ENCODE data around the gene IDI2. TPM values are rescaled to one million over a fixed set of nuclear protein-coding genes. Genes with fewer than 3 reads are reported as not detected.

Gene IDI2
- polyA plus RNA-seq, 4 donors, result 0.03 TPM; not detected in 3

GRCh38 chr10:1033601-1034000, 7.9 kb upstream of the IDI2 start:
- no peak for FAIRE-seq
- 80 to 92% (median 86%) methylated on average over 1 of the region's 1 CpG for WGBS, 3 donors

DNA sequence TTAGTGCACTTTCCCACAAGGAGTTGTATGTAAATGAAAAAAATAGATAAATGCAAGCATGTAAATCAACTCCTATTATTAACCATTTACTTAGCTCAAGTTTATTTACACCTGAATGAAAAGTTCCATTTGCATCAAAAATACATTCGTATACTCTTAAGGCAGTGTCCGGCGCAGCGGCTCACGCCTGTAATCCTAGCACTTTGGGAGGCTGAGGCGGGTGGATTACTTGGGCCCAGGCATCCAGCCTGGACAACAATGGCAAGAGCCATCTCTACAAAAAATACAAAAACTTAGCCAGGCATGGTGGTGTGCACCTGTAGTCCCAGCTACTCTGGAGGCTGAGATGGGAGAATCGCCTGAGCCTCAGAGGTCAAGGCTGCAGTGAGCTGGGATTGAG, 4.2 kb upstream of the IDI2 start:
- Histone ChIP-seq H3K27ac (ENCODE audit: low read depth in 1 of 3, low read length in 2 of 3) (no peak overlapping the region), H3K36me3 (ENCODE audit: control insufficient read depth in 3 of 3, insufficient read depth in 2 of 3, low read depth in 1 of 3, low read length in 3 of 3) (peaks cover 0 to 1% (median 0%) of the 10 kb centered on the region in 3 donors), H3K9me3 (ENCODE audit: control insufficient read depth in 2 of 2, insufficient read depth in 1 of 2, low read depth in 1 of 2, low read length in 1 of 2) (no peaks in the 10 kb centered on the region), H3K27me3 (ENCODE audit: control insufficient read depth in 3 of 3, insufficient read depth in 3 of 3, low read length in 3 of 3) (no peaks in the 10 kb centered on the region), H3K4me3 (ENCODE audit: low read depth in 1 of 3, low read length in 3 of 3) (no peak overlapping the region), H3K4me1 (ENCODE audit: control insufficient read depth in 3 of 3, insufficient read depth in 2 of 3, low read depth in 1 of 3, low read length in 2 of 3) (no peaks in the 10 kb centered on the region)
- WGBS, 3 donors, result 95 to 99% (median 98%) methylated on average over 7 of the region's 7 CpGs
- DNase-seq (no peak), FAIRE-seq (no peak)

More at GRCh38 chr10:1033601-1034000, 7.9 kb upstream of the IDI2 start:
- Histone ChIP-seq H3K9me3 (ENCODE audit: control insufficient read depth in 2 of 2, insufficient read depth in 1 of 2, low read depth in 1 of 2, low read length in 1 of 2) (no peaks in the 10 kb centered on the region), H3K27me3 (ENCODE audit: control insufficient read depth in 3 of 3, insufficient read depth in 3 of 3, low read length in 3 of 3) (no peaks in the 10 kb centered on the region), H3K4me1 (ENCODE audit: control insufficient read depth in 3 of 3, insufficient read depth in 2 of 3, low read depth in 1 of 3, low read length in 2 of 3) (no peaks in the 10 kb centered on the region), H3K36me3 (ENCODE audit: control insufficient read depth in 3 of 3, insufficient read depth in 2 of 3, low read depth in 1 of 3, low read length in 3 of 3) (peaks cover 0 to 12% (median 2%) of the 10 kb centered on the region in 3 donors), H3K27ac (ENCODE audit: low read depth in 1 of 3, low read length in 2 of 3) (no peak overlapping the region), H3K4me3 (ENCODE audit: low read depth in 1 of 3, low read length in 3 of 3) (no peak overlapping the region)
- DNase-seq, result no peak

- H3K36me3 ChIP-seq (ENCODE audit: control insufficient read depth in 3 of 3, insufficient read depth in 2 of 3, low read depth in 1 of 3, low read length in 3 of 3), result no peaks in the 10 kb centered on the region
- no peaks in the 10 kb centered on the region for H3K27me3 ChIP-seq (ENCODE audit: control insufficient read depth in 3 of 3, insufficient read depth in 3 of 3, low read length in 3 of 3)
- DNase-seq (no peak), FAIRE-seq (no peak)
- no peaks in the 10 kb centered on the region for H3K9me3 ChIP-seq (ENCODE audit: control insufficient read depth in 2 of 2, insufficient read depth in 1 of 2, low read depth in 1 of 2, low read length in 1 of 2)
- no peak overlapping the region for H3K27ac ChIP-seq (ENCODE audit: low read depth in 1 of 3, low read length in 2 of 3)
- WGBS, 3 donors, result 93 to 98% (median 96%) methylated on average over 6 of the region's 6 CpGs
- no peaks in the 10 kb centered on the region for H3K4me1 ChIP-seq (ENCODE audit: control insufficient read depth in 3 of 3, insufficient read depth in 2 of 3, low read depth in 1 of 3, low read length in 2 of 3)
- H3K4me3 ChIP-seq (ENCODE audit: low read depth in 1 of 3, low read length in 3 of 3), result no peak overlapping the region
These were observed 919 bp upstream of the IDI2 start for GRCh38 chr10:1026578-1026977.

- Histone ChIP-seq H3K4me1 (ENCODE audit: control insufficient read depth in 3 of 3, insufficient read depth in 2 of 3, low read depth in 1 of 3, low read length in 2 of 3) (no peaks in the 10 kb centered on the region), H3K36me3 (ENCODE audit: control insufficient read depth in 3 of 3, insufficient read depth in 2 of 3, low read depth in 1 of 3, low read length in 3 of 3) (peaks cover 0 to 11% (median 3%) of the 10 kb centered on the region in 3 donors), H3K27ac (ENCODE audit: low read depth in 1 of 3, low read length in 2 of 3) (no peak overlapping the region), H3K9me3 (ENCODE audit: control insufficient read depth in 2 of 2, insufficient read depth in 1 of 2, low read depth in 1 of 2, low read length in 1 of 2) (no peaks in the 10 kb centered on the region), H3K27me3 (ENCODE audit: control insufficient read depth in 3 of 3, insufficient read depth in 3 of 3, low read length in 3 of 3) (no peaks in the 10 kb centered on the region), H3K4me3 (ENCODE audit: low read depth in 1 of 3, low read length in 3 of 3) (no peak overlapping the region)
- 95 to 96% (median 95%) methylated on average over 12 of the region's 12 CpGs for WGBS, 3 donors
- FAIRE-seq (no peak), DNase-seq (no peak)
These were observed 1.6 kb downstream of the IDI2 start for GRCh38 chr10:1024103-1024502.

- Histone ChIP-seq H3K36me3 (ENCODE audit: control insufficient read depth in 3 of 3, insufficient read depth in 2 of 3, low read depth in 1 of 3, low read length in 3 of 3) (peaks cover 4 to 16% (median 6%) of the 10 kb centered on the region in 3 donors), H3K27me3 (ENCODE audit: control insufficient read depth in 3 of 3, insufficient read depth in 3 of 3, low read length in 3 of 3) (no peaks in the 10 kb centered on the region), H3K4me1 (ENCODE audit: control insufficient read depth in 3 of 3, insufficient read depth in 2 of 3, low read depth in 1 of 3, low read length in 2 of 3) (no peaks in the 10 kb centered on the region), H3K27ac (ENCODE audit: low read depth in 1 of 3, low read length in 2 of 3) (no peak overlapping the region), H3K9me3 (ENCODE audit: control insufficient read depth in 2 of 2, insufficient read depth in 1 of 2, low read depth in 1 of 2, low read length in 1 of 2) (no peaks in the 10 kb centered on the region), H3K4me3 (ENCODE audit: low read depth in 1 of 3, low read length in 3 of 3) (no peak overlapping the region)
- FAIRE-seq (no peak), DNase-seq (no peak)
- 82 to 87% (median 87%) methylated on average over 12 of the region's 12 CpGs for WGBS, 3 donors
These were observed 3.2 kb downstream of the IDI2 start for GRCh38 chr10:1022413-1022812.

- Histone ChIP-seq H3K4me1 (ENCODE audit: control insufficient read depth in 3 of 3, insufficient read depth in 2 of 3, low read depth in 1 of 3, low read length in 2 of 3) (no peaks in the 10 kb centered on the region), H3K36me3 (ENCODE audit: control insufficient read depth in 3 of 3, insufficient read depth in 2 of 3, low read depth in 1 of 3, low read length in 3 of 3) (peaks cover 7 to 19% (median 9%) of the 10 kb centered on the region in 3 donors), H3K27ac (ENCODE audit: low read depth in 1 of 3, low read length in 2 of 3) (no peak overlapping the region), H3K4me3 (ENCODE audit: low read depth in 1 of 3, low read length in 3 of 3) (no peak overlapping the region), H3K27me3 (ENCODE audit: control insufficient read depth in 3 of 3, insufficient read depth in 3 of 3, low read length in 3 of 3) (no peaks in the 10 kb centered on the region), H3K9me3 (ENCODE audit: control insufficient read depth in 2 of 2, insufficient read depth in 1 of 2, low read depth in 1 of 2, low read length in 1 of 2) (no peaks in the 10 kb centered on the region)
- no peak for FAIRE-seq
- 93 to 97% (median 96%) methylated on average over 9 of the region's 9 CpGs for WGBS, 3 donors
- DNase-seq, result no peak
These were observed 4.7 kb downstream of the IDI2 start for GRCh38 chr10:1020958-1021357.

DNA sequence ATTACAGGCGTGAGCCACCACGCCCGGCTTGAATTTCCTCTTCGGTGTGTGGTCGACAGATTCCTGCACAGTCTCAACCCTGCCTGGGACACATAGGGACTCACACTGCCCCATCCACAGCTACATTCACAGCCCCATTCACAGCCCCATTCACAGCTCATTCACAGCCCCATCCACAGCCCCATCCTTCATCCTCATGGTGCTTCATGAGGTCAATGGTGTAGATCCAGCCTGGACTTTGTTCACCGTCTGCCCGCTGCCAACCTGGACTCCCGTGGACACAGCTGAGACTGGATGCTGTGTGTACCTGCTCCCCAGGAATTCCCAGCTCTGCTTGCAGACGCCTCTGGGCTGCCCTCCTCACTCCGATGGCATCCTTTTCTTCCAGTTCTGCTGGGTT, 5.2 kb downstream of the IDI2 start:
- H3K4me3 ChIP-seq (ENCODE audit: low read depth in 1 of 3, low read length in 3 of 3), result no peak overlapping the region
- DNase-seq (no peak), FAIRE-seq (no peak)
- WGBS, 3 donors, result 85 to 92% (median 90%) methylated on average over 10 of the region's 10 CpGs
- no peaks in the 10 kb centered on the region for H3K4me1 ChIP-seq (ENCODE audit: control insufficient read depth in 3 of 3, insufficient read depth in 2 of 3, low read depth in 1 of 3, low read length in 2 of 3)
- H3K36me3 ChIP-seq (ENCODE audit: control insufficient read depth in 3 of 3, insufficient read depth in 2 of 3, low read depth in 1 of 3, low read length in 3 of 3), result peaks cover 9 to 24% (median 11%) of the 10 kb centered on the region in 3 donors
- no peaks in the 10 kb centered on the region for H3K9me3 ChIP-seq (ENCODE audit: control insufficient read depth in 2 of 2, insufficient read depth in 1 of 2, low read depth in 1 of 2, low read length in 1 of 2)
- H3K27me3 ChIP-seq (ENCODE audit: control insufficient read depth in 3 of 3, insufficient read depth in 3 of 3, low read length in 3 of 3), result no peaks in the 10 kb centered on the region
- no peak overlapping the region for H3K27ac ChIP-seq (ENCODE audit: low read depth in 1 of 3, low read length in 2 of 3)

- no peaks in the 10 kb centered on the region for H3K4me1 ChIP-seq (ENCODE audit: control insufficient read depth in 3 of 3, insufficient read depth in 2 of 3, low read depth in 1 of 3, low read length in 2 of 3)
- DNase-seq (no peak), FAIRE-seq (no peak)
- no peaks in the 10 kb centered on the region for H3K27me3 ChIP-seq (ENCODE audit: control insufficient read depth in 3 of 3, insufficient read depth in 3 of 3, low read length in 3 of 3)
- no peak overlapping the region for H3K27ac ChIP-seq (ENCODE audit: low read depth in 1 of 3, low read length in 2 of 3)
- no peak overlapping the region for H3K4me3 ChIP-seq (ENCODE audit: low read depth in 1 of 3, low read length in 3 of 3)
- 90 to 95% (median 93%) methylated on average over 10 of the region's 10 CpGs for WGBS, 3 donors
- peaks cover 9 to 32% (median 14%) of the 10 kb centered on the region in 3 donors for H3K36me3 ChIP-seq (ENCODE audit: control insufficient read depth in 3 of 3, insufficient read depth in 2 of 3, low read depth in 1 of 3, low read length in 3 of 3)
- no peaks in the 10 kb centered on the region for H3K9me3 ChIP-seq (ENCODE audit: control insufficient read depth in 2 of 2, insufficient read depth in 1 of 2, low read depth in 1 of 2, low read length in 1 of 2)
These were observed 6.3 kb downstream of the IDI2 start for GRCh38 chr10:1019362-1019761.

GRCh38 chr10:1015688-1016087, 10.0 kb downstream of the IDI2 start:
- DNase-seq (no peak), FAIRE-seq (no peak)
- H3K36me3 ChIP-seq (ENCODE audit: control insufficient read depth in 3 of 3, insufficient read depth in 2 of 3, low read depth in 1 of 3, low read length in 3 of 3), result peaks cover 22 to 59% (median 24%) of the 10 kb centered on the region in 3 donors
- no peak overlapping the region for H3K4me3 ChIP-seq (ENCODE audit: low read depth in 1 of 3, low read length in 3 of 3)
- H3K27ac ChIP-seq (ENCODE audit: low read depth in 1 of 3, low read length in 2 of 3), result no peak overlapping the region
- H3K4me1 ChIP-seq (ENCODE audit: control insufficient read depth in 3 of 3, insufficient read depth in 2 of 3, low read depth in 1 of 3, low read length in 2 of 3), result no peaks in the 10 kb centered on the region
- 93 to 97% (median 94%) methylated on average over 11 of the region's 11 CpGs for WGBS, 3 donors
- no peaks in the 10 kb centered on the region for H3K27me3 ChIP-seq (ENCODE audit: control insufficient read depth in 3 of 3, insufficient read depth in 3 of 3, low read length in 3 of 3)
- H3K9me3 ChIP-seq (ENCODE audit: control insufficient read depth in 2 of 2, insufficient read depth in 1 of 2, low read depth in 1 of 2, low read length in 1 of 2), result no peaks in the 10 kb centered on the region
